Stimulated activated naive B cell treated with anti-CD40 and anti-IgM and Interleukin-4, amounts not matched to agents 10 μg/mL and 1 μg/mL and 100 μg/mL, for 72 hours (primary cell): ENCODE measurements around the gene MICU1.
A peak's percentile ranks its signal among the peaks of the same experiment; 100 is the strongest.
"Not testable (repeated sequence)": the region's sequence is repeated elsewhere in the genome, so short reads cannot be mapped to it uniquely, and the experiment has no call there.

Source experiments
- ATAC-seq, 2 donors: fragments of 150-1000 bp; cut with Tn5 transposase; replicated peaks; 2 replicates each; pipeline ENCODE4 v1.10.0; 2021; ENCODE audit warnings: moderate library complexity in 1 of 2
- DNase-seq: peaks from one replicate; pipeline ENCODE4 v3.0.0; 2021
- H3K27ac Mint-ChIP-seq: one replicate; pipeline ENCODE4 v1.8.0; 2022; ENCODE audit warnings: mild to moderate bottlenecking, mixed read lengths
- H3K27me3 Mint-ChIP-seq, 2 donors: one replicate each; pipeline ENCODE4 v1.8.0; 2022; ENCODE audit warnings: mixed read lengths in 2 of 2
- H3K36me3 Mint-ChIP-seq, 2 donors: one replicate each; pipeline ENCODE4 v1.8.0; 2022; ENCODE audit warnings: mixed read lengths in 2 of 2, mild to moderate bottlenecking in 1 of 2
- H3K4me1 Mint-ChIP-seq, 2 donors: one replicate each; pipeline ENCODE4 v1.8.0; 2022; ENCODE audit warnings: mixed read lengths in 2 of 2, mild to moderate bottlenecking in 1 of 2
- H3K4me3 Mint-ChIP-seq, 2 donors: one replicate each; pipeline ENCODE4 v1.8.0; 2022; ENCODE audit warnings: mild to moderate bottlenecking in 2 of 2, mixed read lengths in 2 of 2, moderate library complexity in 1 of 2
- H3K9me3 Mint-ChIP-seq, 2 donors: one replicate each; pipeline ENCODE4 v1.8.0; 2022; ENCODE audit warnings: mixed read lengths in 2 of 2, mild to moderate bottlenecking in 1 of 2

The MICU1 gene

DNA sequence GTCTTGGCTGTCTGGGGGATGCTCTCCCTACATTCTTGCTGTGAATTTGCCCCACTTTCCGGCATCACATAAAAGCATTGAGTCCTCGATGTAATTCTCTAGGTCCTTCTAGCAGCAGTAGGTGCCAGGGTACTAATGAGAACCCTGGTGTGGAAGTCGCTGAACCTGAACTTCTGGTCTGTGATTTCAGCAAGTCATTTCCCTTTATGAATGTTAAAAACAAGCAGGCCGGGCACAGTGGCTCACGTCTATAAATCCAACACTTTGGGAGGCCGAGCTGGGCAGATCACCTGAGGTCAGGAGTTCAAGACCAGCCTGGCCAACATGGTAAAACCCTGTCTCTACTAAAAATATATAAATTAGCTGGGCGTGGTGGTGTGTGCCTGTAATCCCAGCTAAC, 240.9 kb downstream of the MICU1 start:
- H3K4me1 Mint-ChIP-seq, DNase-seq, H3K4me3 Mint-ChIP-seq, H3K36me3 Mint-ChIP-seq, H3K27me3 Mint-ChIP-seq, H3K27ac Mint-ChIP-seq, ATAC-seq, H3K9me3 Mint-ChIP-seq: not testable (repeated sequence)

- DNase-seq (no peak), ATAC-seq (no peak)
- H3K9me3 Mint-ChIP-seq, result no peaks in the 10 kb centered on the region
- H3K4me3 Mint-ChIP-seq, result no peak overlapping the region
- H3K36me3 Mint-ChIP-seq, result peaks cover 7 to 8% of the 10 kb centered on the region in 2 donors
- H3K27me3 Mint-ChIP-seq, result no peaks in the 10 kb centered on the region
- peaks cover under 1 to 5% of the 10 kb centered on the region in 2 donors for H3K4me1 Mint-ChIP-seq
- no peak overlapping the region for H3K27ac Mint-ChIP-seq
These were observed 246.1 kb downstream of the MICU1 start for GRCh38 chr10:72379776-72380175.

DNA sequence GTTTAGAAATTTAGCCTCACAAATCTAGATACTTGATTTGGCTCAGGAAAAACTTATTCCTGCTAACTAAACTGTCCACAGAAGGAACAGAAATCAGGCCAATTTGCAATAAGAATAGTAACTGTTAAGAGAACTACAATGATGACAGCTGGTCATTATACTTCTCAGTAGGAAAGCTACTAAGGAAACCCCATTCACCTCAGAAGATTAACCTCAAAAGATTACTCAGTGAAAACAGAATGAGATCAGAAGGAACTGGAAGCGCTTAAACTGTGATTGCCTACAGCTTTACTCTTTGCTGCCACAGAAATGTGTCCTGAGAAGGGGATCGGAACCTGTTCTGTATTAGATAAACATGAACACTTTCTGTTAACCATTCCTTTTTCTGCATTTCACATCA, 246.8 kb downstream of the MICU1 start:
- Mint-ChIP-seq H3K9me3 (no peaks in the 10 kb centered on the region), H3K4me1 (peaks cover 0 to 5% of the 10 kb centered on the region in 2 donors), H3K36me3 (peaks cover 7% of the 10 kb centered on the region in 2 donors)

DNA sequence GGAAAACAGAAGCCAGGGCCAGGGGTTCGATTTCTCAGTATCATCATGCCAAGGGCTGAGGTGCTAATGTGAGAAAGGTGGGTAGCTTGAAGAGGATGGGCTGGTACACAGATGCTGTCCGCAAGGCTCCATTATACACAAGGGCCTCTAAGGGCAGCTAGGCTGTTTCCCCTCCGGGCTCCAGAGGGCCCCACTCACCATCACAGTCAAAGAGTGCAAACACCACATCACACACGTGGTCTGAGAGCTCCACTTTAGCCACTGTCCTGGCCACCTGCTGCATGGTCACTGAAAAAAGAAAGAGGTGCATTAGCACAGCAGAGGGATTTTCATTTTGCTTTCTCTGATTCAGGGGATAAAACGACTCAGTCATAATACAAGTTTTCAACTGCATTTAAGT, 250.3 kb downstream of the MICU1 start:
- DNase-seq (no peak), ATAC-seq (no peak)
- H3K4me3 Mint-ChIP-seq, result no peak overlapping the region
- no peaks in the 10 kb centered on the region for H3K9me3 Mint-ChIP-seq
- peaks cover 0 to 5% of the 10 kb centered on the region in 2 donors for H3K4me1 Mint-ChIP-seq
- no peak overlapping the region for H3K27ac Mint-ChIP-seq
- no peaks in the 10 kb centered on the region for H3K27me3 Mint-ChIP-seq
- peaks cover 9 to 11% of the 10 kb centered on the region in 2 donors for H3K36me3 Mint-ChIP-seq

More for the DNA sequence above, 246.8 kb downstream of the MICU1 start:
- ATAC-seq, result no peak
- no peak overlapping the region for H3K4me3 Mint-ChIP-seq
- H3K27me3 Mint-ChIP-seq, result no peaks in the 10 kb centered on the region
- no peak overlapping the region for H3K27ac Mint-ChIP-seq
- DNase-seq, result no peak

DNA sequence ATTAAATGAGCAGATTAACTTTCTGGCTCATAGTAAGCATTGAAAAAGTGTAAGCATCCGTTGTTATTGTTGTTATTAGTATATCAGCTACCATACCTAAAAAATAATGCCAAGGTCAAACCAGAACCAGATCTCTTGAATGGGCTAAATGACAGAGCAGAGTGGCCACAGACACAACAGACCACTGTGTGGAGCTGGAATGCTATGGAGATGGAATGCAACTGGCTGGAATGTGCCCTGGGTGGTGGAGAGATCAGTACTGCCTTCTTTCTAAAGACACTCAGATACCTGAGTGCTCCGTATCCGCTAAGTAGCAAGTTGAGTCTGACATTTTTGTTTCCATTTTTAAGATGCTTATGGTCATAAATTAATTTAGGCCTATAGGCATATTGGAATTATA, 250.7 kb downstream of the MICU1 start:
- no peak overlapping the region for H3K4me3 Mint-ChIP-seq
- peaks cover 0 to 5% of the 10 kb centered on the region in 2 donors for H3K4me1 Mint-ChIP-seq
- no peak for DNase-seq
- no peak overlapping the region for H3K27ac Mint-ChIP-seq
- H3K36me3 Mint-ChIP-seq, result peaks cover 9 to 11% of the 10 kb centered on the region in 2 donors
- H3K27me3 Mint-ChIP-seq, result no peaks in the 10 kb centered on the region
- no peaks in the 10 kb centered on the region for H3K9me3 Mint-ChIP-seq
- no peak for ATAC-seq

DNA sequence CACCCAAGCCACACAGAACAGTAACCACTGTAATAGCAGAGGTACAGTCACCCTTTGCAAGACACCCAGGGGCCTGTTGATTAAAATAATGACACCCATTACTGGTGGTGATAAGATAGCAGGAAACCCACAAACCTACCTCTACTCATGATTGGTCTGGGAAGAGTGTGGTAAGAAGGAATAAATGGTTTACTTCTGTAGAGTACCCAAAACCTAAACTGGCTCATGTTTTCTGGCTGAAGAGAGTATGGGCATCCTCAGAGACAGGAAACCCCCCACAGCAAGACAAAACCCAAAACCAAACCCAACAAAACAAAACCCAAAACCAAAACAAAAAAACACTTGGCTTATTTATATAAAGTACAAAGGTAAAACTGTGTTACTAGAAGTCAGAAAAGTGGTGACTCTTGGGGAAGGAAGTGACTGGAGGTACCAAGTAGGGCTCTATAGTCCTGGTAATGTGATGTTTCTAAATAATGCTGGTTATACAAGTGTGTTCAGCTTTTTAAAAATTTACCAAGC, 255.6 kb downstream of the MICU1 start:
- Mint-ChIP-seq H3K27ac (no peak overlapping the region), H3K4me1 (peaks cover 0 to under 1% of the 10 kb centered on the region in 2 donors), H3K36me3 (peaks cover 23 to 31% of the 10 kb centered on the region in 2 donors), H3K9me3 (no peaks in the 10 kb centered on the region), H3K4me3 (no peak overlapping the region), H3K27me3 (no peaks in the 10 kb centered on the region)
- ATAC-seq (no peak), DNase-seq (no peak)

DNA sequence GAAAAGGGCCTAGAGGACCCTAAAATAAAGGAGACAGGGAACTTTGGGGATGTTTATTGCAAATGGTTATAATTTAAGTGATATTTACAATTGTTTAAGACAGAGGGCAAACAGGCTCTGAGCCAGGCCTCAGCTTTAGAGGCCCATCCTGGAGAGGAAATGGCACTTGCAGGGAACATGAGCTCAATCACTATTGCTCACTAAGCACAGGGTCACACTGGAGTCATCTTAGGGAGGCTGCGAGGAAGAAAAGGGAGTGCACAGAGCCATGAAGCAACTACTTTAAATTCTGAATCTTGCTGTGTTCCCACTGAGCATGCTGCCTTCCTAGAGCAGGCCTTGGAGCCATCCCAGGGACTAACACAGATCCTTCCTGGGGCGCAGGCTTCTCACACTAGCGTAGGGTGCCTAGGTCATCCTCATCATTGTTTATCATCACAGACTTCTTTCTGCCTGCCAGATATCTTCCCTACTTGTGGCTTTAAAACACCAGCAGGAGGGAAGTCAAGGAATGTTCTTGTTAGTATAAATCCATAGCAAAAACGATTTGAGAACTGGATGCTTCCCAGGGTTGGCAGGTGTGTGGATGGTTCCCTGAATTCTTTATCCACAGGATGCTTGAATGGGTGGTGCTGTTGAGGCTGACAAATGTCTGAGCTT, 258.4 kb downstream of the MICU1 start:
- Mint-ChIP-seq H3K27me3 (no peaks in the 10 kb centered on the region), H3K9me3 (no peaks in the 10 kb centered on the region), H3K4me3 (no peak overlapping the region), H3K36me3 (peaks cover 21 to 33% of the 10 kb centered on the region in 2 donors), H3K27ac (no peak overlapping the region), H3K4me1 (peaks cover 6 to 13% of the 10 kb centered on the region in 2 donors)
- ATAC-seq (no peak), DNase-seq (no peak)

DNA sequence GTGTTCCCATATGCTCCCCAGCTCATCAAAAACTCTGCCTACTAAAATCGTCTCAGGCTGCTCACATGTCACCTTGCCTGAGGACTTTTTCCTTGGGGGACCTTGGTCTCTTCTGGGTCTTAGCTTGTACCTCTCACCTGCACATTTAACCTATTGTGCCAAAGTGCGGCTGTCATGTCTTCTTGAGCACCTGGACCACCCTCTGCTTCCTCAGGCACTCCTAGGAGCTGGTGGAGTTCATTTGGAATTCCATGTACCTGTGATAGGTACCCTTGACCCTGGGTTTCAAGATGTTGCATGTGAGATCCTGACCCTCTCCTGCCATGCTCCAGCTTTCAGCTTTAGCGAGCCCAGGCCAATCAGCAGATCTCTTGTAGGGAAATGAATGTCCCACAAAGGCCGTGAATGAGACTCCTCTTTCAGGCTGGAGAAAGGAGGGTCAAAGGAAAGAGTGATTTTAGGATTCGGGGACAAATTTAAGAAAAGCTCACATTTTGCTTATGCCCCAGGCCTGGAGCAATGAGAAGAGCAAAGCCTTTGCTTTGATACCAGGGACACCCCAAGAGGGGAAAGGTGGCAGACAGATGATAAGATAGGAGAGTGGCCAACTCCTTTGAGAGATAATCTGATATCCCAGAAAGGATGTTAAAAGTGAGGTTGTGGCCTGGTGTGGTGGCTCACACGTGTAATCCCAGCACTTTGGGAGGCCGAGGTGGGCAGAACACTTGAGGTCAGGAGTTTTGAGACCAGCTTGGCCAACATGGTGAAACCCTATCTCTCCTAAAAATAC, 260.6 kb downstream of the MICU1 start:
- peaks cover 19 to 29% of the 10 kb centered on the region in 2 donors for H3K36me3 Mint-ChIP-seq
- no peak for ATAC-seq
- DNase-seq, result no peak
- H3K27me3 Mint-ChIP-seq, result no peaks in the 10 kb centered on the region
- no peaks in the 10 kb centered on the region for H3K9me3 Mint-ChIP-seq
- H3K27ac Mint-ChIP-seq, result peak overlapping the region; percentile 53
- peaks cover 6 to 13% of the 10 kb centered on the region in 2 donors for H3K4me1 Mint-ChIP-seq
- no peak overlapping the region for H3K4me3 Mint-ChIP-seq

GRCh38 chr10:72364239-72364777, 261.6 kb downstream of the MICU1 start:
- Mint-ChIP-seq H3K4me3 (peak overlapping the region in 1 of 2 donors; percentile 50), H3K27me3 (no peaks in the 10 kb centered on the region), H3K36me3 (peaks cover 19 to 28% of the 10 kb centered on the region in 2 donors), H3K4me1 (peaks cover 6 to 13% of the 10 kb centered on the region in 2 donors), H3K9me3 (no peaks in the 10 kb centered on the region), H3K27ac (peak overlapping the region; percentile 40)
- ATAC-seq (peak; percentile 99 to 100), DNase-seq (peak; percentile 78)

DNA sequence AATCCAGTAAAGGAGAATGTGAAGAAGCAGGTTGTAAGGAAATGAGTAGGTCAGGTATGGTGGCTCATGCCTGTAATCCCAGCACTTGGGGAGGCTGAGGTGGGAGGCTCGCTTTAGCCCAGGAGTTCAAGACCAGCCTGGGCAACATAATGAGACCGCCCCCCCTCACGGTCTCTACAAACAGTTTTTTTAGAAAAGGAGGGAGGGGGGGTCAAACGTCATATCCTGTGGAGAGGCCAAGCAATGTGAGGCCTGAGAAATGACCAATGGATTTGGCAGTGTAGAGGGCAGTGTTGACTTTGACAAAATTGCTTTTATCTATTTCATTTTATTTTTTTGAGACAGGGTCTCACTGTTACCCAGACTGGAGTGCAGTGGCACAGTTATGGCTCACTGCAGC, 268.9 kb downstream of the MICU1 start:
- no peak overlapping the region for H3K27ac Mint-ChIP-seq

GRCh38 chr10:72356115-72356514, 269.8 kb downstream of the MICU1 start:
- no peak overlapping the region for H3K27ac Mint-ChIP-seq
- ATAC-seq, result no peak
- no peak overlapping the region for H3K4me3 Mint-ChIP-seq
- no peaks in the 10 kb centered on the region for H3K9me3 Mint-ChIP-seq
- peaks cover 10 to 21% of the 10 kb centered on the region in 2 donors for H3K36me3 Mint-ChIP-seq
- peaks cover 21 to 35% of the 10 kb centered on the region in 2 donors for H3K4me1 Mint-ChIP-seq
- no peak for DNase-seq
- H3K27me3 Mint-ChIP-seq, result no peaks in the 10 kb centered on the region

More for the DNA sequence above, 268.9 kb downstream of the MICU1 start:
- Mint-ChIP-seq H3K4me1 (peaks cover 13 to 26% of the 10 kb centered on the region in 2 donors), H3K36me3 (peaks cover 4 to 12% of the 10 kb centered on the region in 2 donors), H3K4me3 (no peak overlapping the region), H3K9me3 (no peaks in the 10 kb centered on the region), H3K27me3 (no peaks in the 10 kb centered on the region)
- DNase-seq (no peak), ATAC-seq (no peak)

GRCh38 chr10:72355214-72355555, 270.7 kb downstream of the MICU1 start:
- Mint-ChIP-seq H3K4me1 (peaks cover 21 to 42% of the 10 kb centered on the region in 2 donors), H3K4me3 (peak overlapping the region; percentile 98 to 99), H3K9me3 (no peaks in the 10 kb centered on the region), H3K27ac (peak overlapping the region; percentile 100), H3K36me3 (peaks cover 10 to 21% of the 10 kb centered on the region in 2 donors), H3K27me3 (no peaks in the 10 kb centered on the region)
- DNase-seq, result no peak
- peak; percentile 24 to 35 for ATAC-seq

- DNase-seq (peak; percentile 92), ATAC-seq (peak; percentile 88 to 91)
- H3K4me1 Mint-ChIP-seq, result peaks cover 21 to 46% of the 10 kb centered on the region in 2 donors
- no peaks in the 10 kb centered on the region for H3K9me3 Mint-ChIP-seq
- peaks cover 15 to 24% of the 10 kb centered on the region in 2 donors for H3K36me3 Mint-ChIP-seq
- H3K27ac Mint-ChIP-seq, result peak within 1 kb of the TSS; percentile 100
- H3K4me3 Mint-ChIP-seq, result peak within 1 kb of the TSS; percentile 98 to 99
- no peaks in the 10 kb centered on the region for H3K27me3 Mint-ChIP-seq
These were observed 271.3 kb downstream of the MICU1 start, which contains the start of gene DNAJB12 for GRCh38 chr10:72354356-72355213. Gene DNAJB12, minus strand, starts transcription at chr10:72354919. Its CDS starts 22 bp downstream, at chr10:72354897.

DNA sequence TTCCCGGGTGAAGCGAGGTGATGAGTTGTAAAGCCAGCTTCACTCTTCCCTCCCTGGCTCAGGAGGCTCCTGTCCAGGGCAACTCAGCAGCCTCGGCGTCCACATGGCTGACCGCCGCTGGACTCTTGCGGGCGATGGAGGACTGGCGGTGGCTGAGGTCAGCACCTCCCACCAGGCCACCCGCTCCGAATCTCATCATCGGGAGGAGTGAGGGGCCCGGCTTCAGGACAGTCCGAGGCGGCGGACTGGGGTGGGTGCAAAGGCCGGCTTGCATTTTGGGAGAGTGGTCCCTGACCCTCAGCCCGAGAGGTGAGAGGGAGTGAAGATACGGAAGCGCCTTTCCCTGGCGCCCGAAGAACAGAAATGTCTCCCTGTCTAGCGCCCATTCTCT, 271.9 kb downstream of the MICU1 start:
- no peaks in the 10 kb centered on the region for H3K9me3 Mint-ChIP-seq
- H3K4me1 Mint-ChIP-seq, result peaks cover 26 to 52% of the 10 kb centered on the region in 2 donors
- no peak for DNase-seq
- peak; percentile 0 for ATAC-seq
- peak overlapping the region; percentile 100 for H3K27ac Mint-ChIP-seq
- H3K4me3 Mint-ChIP-seq, result peak overlapping the region; percentile 98 to 99
- H3K36me3 Mint-ChIP-seq, result peaks cover 17 to 30% of the 10 kb centered on the region in 2 donors
- no peaks in the 10 kb centered on the region for H3K27me3 Mint-ChIP-seq
